HCT116 (cell line): Measurements from ENCODE around the gene PDE4DIP. TPM values are rescaled to one million over a fixed set of nuclear protein-coding genes. Genes with fewer than 3 reads are reported as not detected.
"Not testable (repeated sequence)": the region's sequence is repeated elsewhere in the genome, so short reads cannot be mapped to it uniquely, and the experiment has no call there.

Experiments
- ATAC-seq: fragments of 200-7000 bp; cut with Tn5 transposase; 2 replicates; pipeline ENCODE4 v1.9.1; 2020; ENCODE audit warnings: mild to moderate bottlenecking, moderate library complexity
- BruUV-seq: library from RNA; stranded (reverse); fragments of 400-500 nt; replicated peaks from 2 replicates; lab custom pipeline; 2021; lab: Mats Ljungman, UMichigan
- CTCF ChIA-PET: fragments of 300-600 bp; sonication (Branson Sonifier 250); formaldehyde crosslinking; loops from one replicate; lab custom pipeline; 2021; ENCODE audit warnings: antibody characterized with exemption; lab: Charles Lee
- POLR2A ChIA-PET: fragments of 300-600, 350-600 bp; sonication (Branson Sonifier 250); formaldehyde crosslinking; loops from one replicate; lab custom pipeline; 2021; ENCODE audit warnings: antibody characterized with exemption; lab: Charles Lee
- RAD21 ChIA-PET, 2 experiments: fragments of 300-600 bp; sonication (Branson Sonifier 250); formaldehyde crosslinking; loops; one replicate each; lab custom pipeline; 2023; ENCODE audit warnings: low total read pairs in 2 of 2; ENCODE audit not compliant: uncharacterized antibody in 2 of 2, unreplicated experiment in 2 of 2, low non-redundant PET in 1 of 2; lab: Charles Lee
- DNase-seq: peaks from one replicate; pipeline ENCODE4 v3.0.0-alpha.2; 2010; ENCODE audit warnings: low read depth, low spot score
- H2AFZ ChIP-seq: fragments of 200-600 bp; shearing (Covaris generic), sonication (generic); 2 replicates; pipeline ENCODE4 v1.6.1; 2017; ENCODE audit warnings: low read depth, mixed run types, mixed read lengths, antibody characterized with exemption, low read length; ENCODE audit not compliant: poor library complexity, severe bottlenecking
- H3K27ac ChIP-seq: 2 replicates; pipeline ENCODE4 v1.5.1; 2012; ENCODE audit warnings: low read depth, low read length
- H3K27me3 ChIP-seq: fragments of 200-600 bp; sonication (generic); 2 replicates; pipeline ENCODE4 v1.6.1; 2016; ENCODE audit warnings: mixed run types, low read length, mixed read lengths; ENCODE audit not compliant: insufficient read depth
- H3K36me3 ChIP-seq, 2 experiments: fragments of 200-500 bp in 1 of 2; fragments of 200-600 bp in 1 of 2; sonication (Bioruptor generic) in 1 of 2; sonication (generic) in 1 of 2; 2 replicates each; pipeline versions ENCODE4 v1.5.1 to v1.6.1; 2014 to 2016; ENCODE audit warnings: low read length in 2 of 2, inconsistent platforms in 1 of 2, mixed read lengths in 1 of 2, mixed run types in 1 of 2; ENCODE audit not compliant: insufficient read depth in 2 of 2, control insufficient read depth in 1 of 2
- H3K4me1 ChIP-seq, 2 experiments: fragments of 200-600 bp in 1 of 2; sonication (generic) in 1 of 2; 2 replicates each; pipeline versions ENCODE4 v1.5.1 to v1.6.1; 2012 to 2017; ENCODE audit warnings: low read length in 2 of 2, inconsistent platforms in 1 of 2, mild to moderate bottlenecking in 1 of 2, mixed read lengths in 1 of 2, mixed run types in 1 of 2, moderate library complexity in 1 of 2; ENCODE audit not compliant: insufficient read depth in 2 of 2, control insufficient read depth in 1 of 2
- H3K4me2 ChIP-seq: fragments of 200-600 bp; sonication (generic); 2 replicates; pipeline ENCODE4 v1.6.1; 2017; ENCODE audit warnings: mixed run types, low read length, mixed read lengths
- H3K4me3 ChIP-seq, 2 experiments: fragments of 200-600 bp in 1 of 2; sonication (generic) in 1 of 2; replicated peaks in 1 of 2; 2 replicates each; pipeline ENCODE4 v1.5.1; 2011 to 2016; ENCODE audit warnings: low read length in 2 of 2, control low read depth in 1 of 2, low read depth in 1 of 2, mild to moderate bottlenecking in 1 of 2, mixed read lengths in 1 of 2, mixed run types in 1 of 2
- H3K79me2 ChIP-seq: fragments of 200-600 bp; sonication (generic); 2 replicates; pipeline ENCODE4 v1.6.1; 2017; ENCODE audit warnings: mild to moderate bottlenecking, mixed run types, low read length, moderate library complexity, mixed read lengths; ENCODE audit not compliant: insufficient read depth
- H3K9ac ChIP-seq: fragments of 200-600 bp; sonication (generic); 2 replicates; pipeline ENCODE4 v1.6.1; 2016; ENCODE audit warnings: low read length, mixed read lengths
- H3K9me2 ChIP-seq: fragments of 200-600 bp; sonication (generic), shearing (Covaris generic); 2 replicates; pipeline ENCODE4 v1.6.1; 2017; ENCODE audit warnings: mixed run types, mild to moderate bottlenecking, moderate library complexity; ENCODE audit not compliant: insufficient read depth
- H3K9me3 ChIP-seq, 2 experiments: fragments of 200-500 bp in 1 of 2; fragments of 200-600 bp in 1 of 2; sonication (Bioruptor generic) in 1 of 2; sonication (generic) in 1 of 2; 2 replicates each; pipeline ENCODE4 v1.6.1; 2014 to 2017; ENCODE audit warnings: low read length in 2 of 2, mixed read lengths in 2 of 2, inconsistent platforms in 1 of 2, low read depth in 1 of 2, mild to moderate bottlenecking in 1 of 2, mixed run types in 1 of 2, moderate library complexity in 1 of 2; ENCODE audit not compliant: control insufficient read depth in 1 of 2, insufficient read depth in 1 of 2
- H4K20me1 ChIP-seq: fragments of 200-600 bp; sonication (generic), shearing (Covaris generic); 2 replicates; pipeline ENCODE4 v1.6.1; 2017; ENCODE audit warnings: mixed run types, mild to moderate bottlenecking, moderate library complexity; ENCODE audit not compliant: insufficient read depth
- intact Hi-C: fragments of 100-400 bp; cut with micrococcal nuclease; formaldehyde crosslinking; loops from 2 replicates; pipeline ENCODE4 v1.10.0; 2022
- total RNA-seq: library from RNA; stranded (reverse); gene quantifications from one replicate; pipeline ENCODE4 v1.2.1, GENCODE V29; 2021; ENCODE audit not compliant: unreplicated experiment

PDE4DIP gene
- total RNA-seq, 1 experiment from 2014 or later = 16.3 TPM

DNA sequence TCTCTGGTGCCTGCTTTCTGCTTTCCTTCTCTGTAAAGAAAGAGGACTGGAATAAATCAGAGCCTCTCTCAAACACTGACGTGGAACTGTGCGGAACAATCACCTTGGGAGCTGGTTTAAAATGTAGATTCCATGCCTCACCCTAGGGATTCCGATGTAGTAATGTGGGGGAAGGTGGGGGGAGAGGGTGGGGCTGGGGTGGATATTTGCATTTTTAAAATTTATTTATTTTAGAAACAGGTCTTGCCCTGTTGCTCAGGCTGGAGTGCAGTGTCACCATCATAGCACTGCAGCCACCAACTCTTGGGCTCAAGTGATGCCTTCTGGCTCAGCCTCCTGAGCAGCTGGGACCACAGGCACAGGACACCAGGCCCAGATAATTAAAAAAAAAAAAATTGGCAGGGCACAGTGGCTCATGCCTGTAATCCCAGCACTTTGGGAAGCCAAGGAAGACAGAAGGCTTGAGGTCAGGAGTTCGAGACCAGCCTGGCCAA, 45.9 kb downstream of the PDE4DIP start:
- H3K4me2 ChIP-seq, CTCF ChIA-PET, ATAC-seq, H3K27ac ChIP-seq, H3K79me2 ChIP-seq, H2AFZ ChIP-seq, H3K9ac ChIP-seq, H3K4me3 ChIP-seq, intact Hi-C loops, BruUV-seq, DNase-seq, H3K36me3 ChIP-seq, H3K9me2 ChIP-seq, H4K20me1 ChIP-seq, POLR2A ChIA-PET, H3K9me3 ChIP-seq, RAD21 ChIA-PET, H3K4me1 ChIP-seq, H3K27me3 ChIP-seq: not testable (repeated sequence)

DNA sequence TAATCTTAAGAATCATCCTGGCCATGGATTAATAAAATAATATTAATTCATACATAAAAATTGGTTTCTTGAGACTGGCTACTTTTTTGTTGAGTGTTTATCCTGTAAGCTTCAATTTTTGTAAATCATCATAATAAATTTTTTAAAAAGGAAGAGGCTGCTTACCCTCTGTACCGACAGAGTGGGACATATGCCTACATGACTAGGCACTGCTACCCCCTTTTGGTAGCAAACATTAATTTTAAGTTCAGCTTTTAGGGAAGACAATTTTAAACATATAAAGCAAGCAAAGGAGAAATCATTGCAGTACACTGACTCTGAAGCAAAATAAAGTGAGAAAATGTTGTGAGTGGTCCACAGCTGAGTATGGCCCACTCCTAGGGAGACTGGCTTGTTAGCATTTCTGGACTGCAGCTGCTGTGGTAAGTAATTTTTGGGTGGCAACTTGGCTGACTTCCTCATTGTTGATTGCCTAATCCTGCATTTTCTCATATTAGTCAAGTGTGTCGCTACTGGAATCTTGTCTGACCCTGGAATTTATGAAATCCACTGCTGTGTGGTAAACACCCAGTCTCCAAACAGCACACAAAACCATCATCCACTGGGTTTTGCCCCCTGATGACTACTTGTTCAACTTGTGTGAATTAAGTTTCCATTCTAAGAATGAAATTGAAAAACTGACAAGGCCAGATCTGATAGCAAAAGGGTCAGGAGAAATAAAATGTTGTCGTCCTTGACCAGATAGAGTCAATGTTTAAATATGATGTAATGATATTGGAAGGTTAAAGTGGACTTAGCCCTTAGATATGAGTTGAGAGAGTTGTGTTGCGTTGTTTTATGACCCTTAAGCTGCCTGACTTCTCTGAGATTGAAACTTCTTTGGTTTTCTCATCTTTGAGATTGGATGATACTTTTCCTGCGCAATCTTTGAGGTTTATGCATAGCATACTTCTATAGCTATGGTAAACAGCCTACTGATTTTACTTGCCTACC, 50.4 kb downstream of the PDE4DIP start:
- H2AFZ ChIP-seq, H3K9me2 ChIP-seq, H4K20me1 ChIP-seq, H3K79me2 ChIP-seq, H3K9me3 ChIP-seq, H3K36me3 ChIP-seq, BruUV-seq, CTCF ChIA-PET, ATAC-seq, intact Hi-C loops, H3K27me3 ChIP-seq, H3K4me3 ChIP-seq, RAD21 ChIA-PET, POLR2A ChIA-PET, H3K4me2 ChIP-seq, DNase-seq, H3K4me1 ChIP-seq, H3K27ac ChIP-seq, H3K9ac ChIP-seq: not testable (repeated sequence)

DNA sequence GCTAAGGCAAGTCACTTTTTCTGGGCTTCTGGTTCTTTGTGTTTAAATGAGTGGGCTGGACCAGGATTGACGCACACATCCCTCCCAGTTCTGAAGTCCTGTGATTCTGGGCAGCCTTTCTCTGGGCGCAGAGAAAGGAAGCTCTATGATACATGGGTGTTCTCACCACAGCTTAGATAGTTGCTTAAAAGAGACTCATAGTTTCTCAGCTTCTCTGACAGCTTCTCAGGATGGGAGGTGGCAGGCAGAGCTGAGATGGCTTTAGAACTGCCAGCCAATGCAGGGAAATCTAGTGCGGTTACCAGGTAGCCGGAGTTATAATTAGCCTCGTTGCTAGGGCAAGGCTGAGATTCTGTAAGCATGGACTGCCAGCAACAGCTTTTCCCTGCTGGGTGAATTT, 55.8 kb downstream of the PDE4DIP start:
- H3K4me1 ChIP-seq, BruUV-seq, H3K27me3 ChIP-seq, ATAC-seq, intact Hi-C loops, RAD21 ChIA-PET, POLR2A ChIA-PET, H3K9me2 ChIP-seq, H3K4me2 ChIP-seq, H3K27ac ChIP-seq, H3K9me3 ChIP-seq, H4K20me1 ChIP-seq, H2AFZ ChIP-seq, H3K9ac ChIP-seq, H3K4me3 ChIP-seq, DNase-seq, CTCF ChIA-PET, H3K79me2 ChIP-seq, H3K36me3 ChIP-seq: not testable (repeated sequence)

DNA sequence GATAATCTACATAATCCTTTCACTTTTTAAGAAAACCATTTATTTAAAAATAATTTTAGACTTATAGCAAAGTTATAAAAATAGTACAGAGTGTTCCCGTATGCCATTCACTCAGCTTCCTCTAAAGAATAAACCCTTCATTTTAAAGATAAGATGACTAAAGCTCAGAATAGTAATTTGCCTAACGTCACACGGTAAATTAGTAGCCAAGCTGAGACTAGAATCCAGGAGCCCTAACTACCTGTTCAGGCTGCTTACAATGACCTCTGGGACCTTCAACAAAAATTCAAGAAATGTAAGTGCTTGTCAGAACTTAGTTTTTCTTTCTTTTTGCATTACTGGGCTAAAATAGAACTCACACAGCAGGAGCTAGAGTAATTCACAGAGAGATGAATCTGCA, 56.5 kb downstream of the PDE4DIP start:
- H3K4me3 ChIP-seq, CTCF ChIA-PET, H3K9me2 ChIP-seq, intact Hi-C loops, H3K4me2 ChIP-seq, DNase-seq, H3K27me3 ChIP-seq, H3K4me1 ChIP-seq, H3K27ac ChIP-seq, ATAC-seq, RAD21 ChIA-PET, POLR2A ChIA-PET, H3K9ac ChIP-seq, H4K20me1 ChIP-seq, BruUV-seq, H3K79me2 ChIP-seq, H3K9me3 ChIP-seq, H3K36me3 ChIP-seq, H2AFZ ChIP-seq: not testable (repeated sequence)
